Activated naive CD8-positive, alpha-beta T cell treated with anti-CD3 and anti-CD28 coated beads, Interleukin-2, amount 50 U/mL, for 24 hours (primary cell): Measurements from ENCODE around the gene IL1RAPL1.

Source experiments
- ATAC-seq: fragments of 150-1000 bp; cut with Tn5 transposase; one replicate; pipeline ENCODE4 v1.10.0; 2021
- DNase-seq: peaks from one replicate; pipeline ENCODE4 v3.0.0; 2021
- H3K27ac Mint-ChIP-seq: one replicate; pipeline ENCODE4 v1.8.0; 2021; ENCODE audit warnings: mild to moderate bottlenecking, mixed read lengths
- H3K27me3 Mint-ChIP-seq: one replicate; pipeline ENCODE4 v1.8.0; 2021; ENCODE audit warnings: mixed read lengths
- H3K36me3 Mint-ChIP-seq: one replicate; pipeline ENCODE4 v1.8.0; 2021; ENCODE audit warnings: low read depth, mixed read lengths
- H3K4me1 Mint-ChIP-seq: one replicate; pipeline ENCODE4 v1.8.0; 2021; ENCODE audit warnings: mixed read lengths
- H3K4me3 Mint-ChIP-seq: one replicate; pipeline ENCODE4 v1.8.0; 2021; ENCODE audit warnings: mild to moderate bottlenecking, moderate library complexity, mixed read lengths
- H3K9me3 Mint-ChIP-seq: one replicate; pipeline ENCODE4 v1.8.0; 2021; ENCODE audit warnings: mixed read lengths

Gene IL1RAPL1

DNA sequence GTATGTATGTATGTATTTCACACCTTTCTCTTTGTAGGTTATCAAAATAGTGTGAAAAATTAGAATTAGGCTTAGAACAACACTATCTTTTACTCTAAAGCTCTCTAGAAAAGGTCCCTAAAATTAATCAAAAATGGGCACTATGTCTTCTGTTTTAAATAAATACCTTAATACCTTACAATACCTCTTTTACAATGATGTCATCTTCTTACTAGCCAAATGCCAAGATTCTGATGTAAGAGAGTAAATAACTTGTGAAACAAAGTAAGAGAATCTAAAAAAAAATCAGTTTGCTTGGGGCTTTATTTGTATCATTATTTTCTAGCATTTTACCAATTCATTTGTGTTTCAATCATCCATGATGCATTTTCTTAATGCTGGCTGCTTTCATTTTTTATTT lies 1225.9 kb downstream of the IL1RAPL1 start:
- Mint-ChIP-seq H3K27ac (no peak overlapping the region), H3K27me3 (no peaks in the 10 kb centered on the region), H3K4me3 (no peak overlapping the region), H3K4me1 (no peaks in the 10 kb centered on the region), H3K9me3 (no peaks in the 10 kb centered on the region), H3K36me3 (no peaks in the 10 kb centered on the region)
- DNase-seq: no peak
- ATAC-seq: no peak

DNA sequence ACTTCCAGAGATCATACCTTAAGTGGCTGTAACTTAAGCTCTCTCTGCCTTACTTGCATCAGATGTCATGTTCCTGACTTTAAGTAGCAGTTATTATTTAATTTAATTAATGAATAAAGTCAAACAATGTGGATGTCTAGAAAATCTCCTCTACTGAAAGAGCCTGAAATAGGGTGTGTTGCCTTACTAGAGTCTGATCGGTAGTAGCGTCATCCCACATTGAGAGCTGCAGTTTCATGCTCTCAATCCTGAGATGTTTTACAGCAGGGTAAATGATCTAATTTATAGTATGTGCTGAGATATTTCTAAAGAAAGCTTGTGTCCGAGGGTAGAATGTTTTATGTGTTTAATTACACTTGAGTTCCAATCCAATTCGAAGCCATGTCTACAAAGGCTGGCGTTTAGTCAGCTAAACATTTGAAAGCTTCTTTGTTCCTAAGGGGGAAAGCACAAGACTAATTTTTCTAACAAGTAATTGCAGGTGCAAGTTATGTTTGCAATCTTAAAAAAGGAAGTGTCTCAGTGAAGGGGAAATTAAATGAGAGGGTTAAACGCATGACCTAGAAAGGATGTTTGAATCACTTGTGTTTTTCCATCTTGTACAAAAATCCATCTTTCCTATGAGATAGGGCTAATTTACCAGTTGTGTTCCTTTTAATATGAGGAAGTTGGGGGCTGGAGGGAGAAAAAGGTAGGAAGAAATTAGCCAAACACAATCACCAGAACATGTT lies 1237.1 kb downstream of the IL1RAPL1 start:
- Mint-ChIP-seq H3K4me3 (no peak overlapping the region), H3K36me3 (no peaks in the 10 kb centered on the region), H3K9me3 (no peaks in the 10 kb centered on the region), H3K27ac (no peak overlapping the region), H3K27me3 (no peaks in the 10 kb centered on the region), H3K4me1 (no peaks in the 10 kb centered on the region)
- ATAC-seq (no peak), DNase-seq (no peak)

DNA sequence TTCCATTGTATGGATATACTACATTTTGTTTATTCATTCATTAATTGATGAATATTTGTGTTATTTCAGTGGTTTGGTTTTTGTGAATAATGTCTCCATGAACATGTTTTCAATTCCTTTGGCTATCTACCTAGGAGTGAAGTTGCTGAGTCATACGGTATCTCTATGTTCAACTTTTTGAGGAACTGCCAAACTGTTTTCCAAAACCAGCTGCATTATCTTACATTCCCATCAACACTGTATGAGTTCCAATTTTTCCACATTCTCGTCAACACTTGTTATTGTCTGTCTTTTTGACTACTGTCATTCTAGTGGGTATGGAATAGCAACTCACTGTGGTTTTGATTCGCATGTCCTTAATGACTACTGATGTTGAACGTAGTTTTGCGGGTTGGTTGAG lies 1239.5 kb downstream of the IL1RAPL1 start:
- Mint-ChIP-seq H3K36me3 (no peaks in the 10 kb centered on the region), H3K27ac (no peak overlapping the region), H3K4me3 (no peak overlapping the region), H3K4me1 (no peaks in the 10 kb centered on the region), H3K27me3 (no peaks in the 10 kb centered on the region), H3K9me3 (no peaks in the 10 kb centered on the region)
- DNase-seq (no peak), ATAC-seq (no peak)

DNA sequence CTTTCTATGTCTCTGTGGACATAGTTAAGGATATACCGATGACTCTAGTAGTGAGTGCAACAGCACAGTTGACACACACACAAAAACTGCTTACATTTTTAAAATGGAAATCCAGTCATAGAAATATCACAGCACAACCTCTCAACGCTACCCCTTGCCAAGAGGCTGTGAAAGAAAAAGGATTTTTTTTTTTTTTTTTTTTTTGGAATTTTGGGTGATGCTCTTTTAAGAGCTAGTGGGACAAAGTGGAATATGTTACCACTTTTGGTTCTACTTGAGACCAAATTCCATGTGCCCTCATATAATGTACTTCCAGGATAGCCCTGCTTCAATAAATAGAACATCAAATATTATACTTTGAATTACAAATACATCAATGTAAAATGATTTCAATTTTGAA lies 1247.1 kb downstream of the IL1RAPL1 start:
- Mint-ChIP-seq H3K4me3 (no peak overlapping the region), H3K36me3 (no peaks in the 10 kb centered on the region), H3K9me3 (no peaks in the 10 kb centered on the region), H3K4me1 (no peaks in the 10 kb centered on the region), H3K27ac (no peak overlapping the region), H3K27me3 (no peaks in the 10 kb centered on the region)
- ATAC-seq (no peak), DNase-seq (no peak)

DNA sequence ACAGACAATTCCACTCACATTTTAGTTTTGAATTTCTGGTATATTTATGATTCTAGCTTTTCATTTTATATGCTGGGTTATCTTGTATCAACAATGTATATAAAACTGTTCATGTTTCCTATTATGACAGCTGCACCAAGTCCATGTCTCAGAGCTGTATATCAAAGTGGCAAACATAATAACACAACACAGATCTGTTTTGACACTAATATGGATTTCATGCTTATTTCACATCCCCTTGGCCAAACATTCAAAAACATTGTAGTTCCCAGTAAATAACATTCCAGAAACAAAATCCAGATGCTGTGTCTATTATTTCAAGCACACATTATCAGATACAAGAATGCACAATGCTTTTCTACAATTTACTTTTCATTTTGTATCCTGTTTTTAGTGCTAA lies 1247.5 kb downstream of the IL1RAPL1 start:
- no peak overlapping the region for H3K4me3 Mint-ChIP-seq
- no peaks in the 10 kb centered on the region for H3K27me3 Mint-ChIP-seq
- no peaks in the 10 kb centered on the region for H3K9me3 Mint-ChIP-seq
- DNase-seq (no peak), ATAC-seq (no peak)
- no peaks in the 10 kb centered on the region for H3K4me1 Mint-ChIP-seq
- H3K36me3 Mint-ChIP-seq: no peaks in the 10 kb centered on the region
- H3K27ac Mint-ChIP-seq: no peak overlapping the region

DNA sequence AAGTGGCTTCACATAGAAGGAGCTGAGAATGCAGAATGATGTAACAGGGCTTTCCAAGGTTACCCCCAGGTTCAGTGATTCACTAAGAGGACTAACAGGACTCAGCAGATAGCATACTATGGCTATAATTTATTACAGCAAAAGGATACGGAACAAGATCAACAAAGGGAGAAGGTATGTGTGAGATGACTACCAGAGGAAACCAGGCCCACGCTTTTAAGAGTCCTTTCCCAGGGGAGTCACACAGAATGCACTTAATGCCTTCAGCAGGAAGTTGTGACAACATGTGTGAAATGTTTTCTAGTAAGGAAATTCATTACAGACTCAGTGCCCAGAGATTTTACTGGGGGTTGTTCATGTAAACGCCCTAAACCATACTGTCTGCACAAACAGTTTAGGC lies 1254.5 kb downstream of the IL1RAPL1 start:
- no peak for DNase-seq
- H3K27ac Mint-ChIP-seq: no peak overlapping the region

DNA sequence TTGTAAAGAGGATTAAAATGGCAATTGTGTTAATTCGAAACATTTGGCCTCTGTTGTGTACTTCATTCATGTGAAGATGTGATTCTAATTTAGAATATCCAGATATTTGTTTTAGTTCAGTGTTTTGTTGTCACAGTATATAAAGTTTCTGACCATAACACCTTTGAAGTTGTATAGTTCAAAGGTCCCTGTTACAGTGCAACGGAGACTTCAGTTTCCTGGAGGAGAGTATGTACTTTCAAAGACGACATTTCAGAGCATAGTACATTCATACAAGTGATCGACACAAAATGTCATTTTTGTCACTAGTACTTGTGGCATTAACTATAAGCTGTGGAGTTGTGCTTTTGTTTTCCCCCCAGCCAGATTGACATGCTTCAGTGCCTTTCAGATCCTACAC lies 1255.3 kb downstream of the IL1RAPL1 start:
- no peaks in the 10 kb centered on the region for H3K27me3 Mint-ChIP-seq
- no peaks in the 10 kb centered on the region for H3K36me3 Mint-ChIP-seq
- H3K9me3 Mint-ChIP-seq: peaks cover 3% of the 10 kb centered on the region
- ATAC-seq (no peak), DNase-seq (no peak)
- no peak overlapping the region for H3K27ac Mint-ChIP-seq
- no peak overlapping the region for H3K4me3 Mint-ChIP-seq
- H3K4me1 Mint-ChIP-seq: no peaks in the 10 kb centered on the region

More for the DNA sequence above, 1254.5 kb downstream of the IL1RAPL1 start:
- H3K4me1 Mint-ChIP-seq: no peaks in the 10 kb centered on the region
- peaks cover 3% of the 10 kb centered on the region for H3K9me3 Mint-ChIP-seq
- ATAC-seq: no peak
- H3K4me3 Mint-ChIP-seq: no peak overlapping the region
- H3K27me3 Mint-ChIP-seq: no peaks in the 10 kb centered on the region
- no peaks in the 10 kb centered on the region for H3K36me3 Mint-ChIP-seq

DNA sequence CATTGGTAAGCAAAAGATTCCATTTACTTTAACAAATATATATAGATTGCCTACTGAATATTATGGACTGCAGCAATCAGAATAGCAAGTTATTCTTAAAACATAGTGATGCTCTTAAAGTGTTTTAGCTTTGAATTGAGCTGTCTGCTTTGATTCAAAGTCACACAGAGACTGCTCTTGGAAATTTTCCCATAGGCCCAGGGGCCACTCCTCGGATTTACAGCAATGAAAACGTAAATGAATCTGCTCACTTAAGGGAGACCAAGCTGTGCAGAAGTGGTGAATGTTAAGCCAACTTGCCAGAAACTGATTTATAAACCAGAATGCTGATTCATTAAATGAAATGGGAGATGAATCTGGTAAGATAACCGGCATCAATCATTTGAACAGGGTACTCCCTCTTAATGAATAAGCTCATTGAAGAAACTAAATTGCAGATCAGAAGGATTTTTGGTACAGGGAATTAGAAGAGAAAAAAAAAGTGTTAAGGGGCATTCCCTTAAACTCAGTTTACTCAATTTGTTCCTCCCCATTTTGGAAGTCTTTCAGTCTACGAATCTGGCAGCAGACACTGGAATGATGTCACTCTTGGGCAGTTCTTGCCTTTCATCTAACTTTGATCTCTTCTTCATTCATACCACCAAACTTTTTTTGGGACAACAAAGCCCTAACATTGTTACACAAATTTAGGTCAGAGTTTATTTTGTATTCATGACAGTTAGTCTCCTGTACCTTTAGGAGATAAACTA lies 1264.8 kb downstream of the IL1RAPL1 start:
- Mint-ChIP-seq H3K27me3 (no peaks in the 10 kb centered on the region), H3K9me3 (no peaks in the 10 kb centered on the region), H3K36me3 (no peaks in the 10 kb centered on the region), H3K4me1 (no peaks in the 10 kb centered on the region), H3K27ac (no peak overlapping the region), H3K4me3 (no peak overlapping the region)
- no peak for DNase-seq
- ATAC-seq: no peak

DNA sequence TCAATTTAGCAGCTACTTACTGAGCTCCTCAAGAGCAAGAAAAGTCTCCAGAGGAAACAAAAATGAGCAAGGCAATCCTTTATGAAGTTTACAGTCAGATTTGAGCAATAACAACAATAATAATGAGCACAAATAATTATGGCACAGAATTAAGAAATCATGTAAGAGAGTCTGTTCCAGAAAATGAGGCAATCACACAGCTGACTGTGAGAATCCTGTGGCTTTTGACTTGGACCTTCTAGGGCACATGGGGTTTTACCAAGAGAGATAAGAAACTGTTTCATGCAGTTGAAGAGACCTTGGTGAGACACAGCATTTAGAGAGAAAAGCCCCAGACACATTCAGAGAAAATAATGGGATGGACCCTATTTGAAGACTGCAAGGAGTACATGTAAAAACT lies 1265.5 kb downstream of the IL1RAPL1 start:
- Mint-ChIP-seq H3K4me3 (no peak overlapping the region), H3K27me3 (no peaks in the 10 kb centered on the region), H3K4me1 (no peaks in the 10 kb centered on the region), H3K36me3 (no peaks in the 10 kb centered on the region), H3K27ac (no peak overlapping the region), H3K9me3 (no peaks in the 10 kb centered on the region)
- ATAC-seq (no peak), DNase-seq (no peak)

DNA sequence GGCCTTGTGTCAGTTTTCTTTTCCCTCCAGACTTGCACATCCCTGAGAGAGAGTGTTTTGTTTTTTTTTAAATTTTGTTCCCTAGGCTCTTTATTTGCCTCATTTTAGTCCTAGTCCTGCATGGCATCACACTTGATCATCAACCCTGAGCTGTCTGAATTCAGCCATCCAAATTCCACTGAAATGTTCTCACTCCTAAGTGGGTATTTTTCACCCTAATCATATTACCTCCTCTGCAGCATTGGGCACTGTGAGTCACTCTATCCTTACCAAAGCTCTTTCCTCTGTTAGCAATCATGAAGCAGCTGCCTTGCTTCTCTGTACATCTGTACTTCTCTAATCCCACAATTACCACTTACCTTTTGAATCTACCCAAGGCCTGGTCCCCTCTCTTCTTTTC lies 1271.5 kb downstream of the IL1RAPL1 start:
- Mint-ChIP-seq H3K27ac (no peak overlapping the region), H3K36me3 (no peaks in the 10 kb centered on the region), H3K27me3 (no peaks in the 10 kb centered on the region), H3K4me1 (no peaks in the 10 kb centered on the region), H3K9me3 (no peaks in the 10 kb centered on the region), H3K4me3 (no peak overlapping the region)
- ATAC-seq (no peak), DNase-seq (no peak)

DNA sequence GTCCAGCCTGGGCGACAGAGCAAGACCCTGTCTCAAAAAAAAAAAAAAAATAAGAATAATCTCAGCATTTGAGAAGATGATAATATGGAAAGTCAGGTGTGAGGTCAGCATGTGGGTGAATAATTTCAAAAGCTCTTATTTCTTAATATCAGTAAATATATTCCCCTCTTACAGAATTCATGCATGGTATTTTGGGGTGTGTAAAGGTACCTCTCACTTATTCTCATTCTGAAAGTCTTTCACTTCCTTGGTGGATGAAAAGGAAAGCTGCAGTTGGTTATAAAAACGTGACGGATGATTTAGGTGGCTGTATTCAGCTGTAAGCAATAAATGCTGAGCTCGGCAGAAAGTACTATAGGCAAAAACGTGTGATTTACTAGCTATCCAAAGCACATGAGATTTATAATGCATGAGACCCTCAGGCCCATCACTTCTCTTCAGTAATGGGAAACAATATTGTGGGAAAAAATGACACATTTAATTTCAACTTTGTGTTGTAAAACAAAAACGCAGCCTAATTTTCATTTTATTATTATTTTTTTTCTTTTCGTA lies 1275.0 kb downstream of the IL1RAPL1 start:
- no peaks in the 10 kb centered on the region for H3K9me3 Mint-ChIP-seq
- H3K4me1 Mint-ChIP-seq: no peaks in the 10 kb centered on the region
- ATAC-seq (no peak), DNase-seq (no peak)
- no peaks in the 10 kb centered on the region for H3K36me3 Mint-ChIP-seq
- H3K4me3 Mint-ChIP-seq: no peak overlapping the region
- H3K27me3 Mint-ChIP-seq: no peaks in the 10 kb centered on the region
- no peak overlapping the region for H3K27ac Mint-ChIP-seq

DNA sequence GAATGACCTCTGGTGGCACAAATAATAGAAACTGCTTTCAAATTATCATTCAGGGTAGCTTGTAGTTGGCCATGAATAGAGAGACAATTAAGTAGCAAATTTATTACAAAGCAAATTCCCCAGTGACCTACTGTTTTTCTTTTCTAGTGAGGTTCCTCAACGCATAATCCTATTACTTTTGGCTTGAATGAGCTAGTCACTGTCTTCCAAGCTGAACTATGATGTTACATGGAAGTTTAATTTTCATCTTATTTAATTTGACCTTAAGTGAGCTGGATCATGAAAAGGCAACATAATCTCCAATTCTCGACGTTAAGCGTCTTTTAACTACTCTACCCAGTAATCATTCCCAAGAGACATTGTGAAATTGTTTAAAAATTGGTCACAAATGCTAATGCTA lies 1280.7 kb downstream of the IL1RAPL1 start:
- Mint-ChIP-seq H3K27ac (no peak overlapping the region), H3K27me3 (no peaks in the 10 kb centered on the region), H3K36me3 (no peaks in the 10 kb centered on the region), H3K4me3 (no peak overlapping the region), H3K9me3 (no peaks in the 10 kb centered on the region), H3K4me1 (no peaks in the 10 kb centered on the region)
- no peak for DNase-seq
- no peak for ATAC-seq

DNA sequence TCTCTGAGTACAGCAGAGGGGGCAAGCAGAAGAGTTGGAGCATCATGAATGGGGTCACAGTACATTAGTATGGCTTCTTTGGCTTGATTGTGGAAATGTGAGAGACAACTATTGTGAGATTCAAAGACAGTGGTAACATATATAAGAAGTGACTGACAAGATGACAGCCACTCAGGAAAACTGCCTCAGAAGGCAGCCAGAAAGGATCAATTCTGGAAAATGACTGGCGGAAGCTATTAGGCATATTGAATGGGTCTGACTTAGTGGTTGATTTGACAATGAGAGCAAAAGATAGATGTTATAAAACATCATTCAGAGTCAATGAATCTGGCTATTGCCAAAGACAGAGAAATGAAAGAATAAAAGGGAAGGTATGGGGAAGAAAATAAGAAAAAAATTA lies 1282.6 kb downstream of the IL1RAPL1 start:
- no peaks in the 10 kb centered on the region for H3K4me1 Mint-ChIP-seq
- ATAC-seq (no peak), DNase-seq (no peak)
- no peaks in the 10 kb centered on the region for H3K27me3 Mint-ChIP-seq
- no peak overlapping the region for H3K4me3 Mint-ChIP-seq
- no peak overlapping the region for H3K27ac Mint-ChIP-seq
- no peaks in the 10 kb centered on the region for H3K36me3 Mint-ChIP-seq
- H3K9me3 Mint-ChIP-seq: no peaks in the 10 kb centered on the region

DNA sequence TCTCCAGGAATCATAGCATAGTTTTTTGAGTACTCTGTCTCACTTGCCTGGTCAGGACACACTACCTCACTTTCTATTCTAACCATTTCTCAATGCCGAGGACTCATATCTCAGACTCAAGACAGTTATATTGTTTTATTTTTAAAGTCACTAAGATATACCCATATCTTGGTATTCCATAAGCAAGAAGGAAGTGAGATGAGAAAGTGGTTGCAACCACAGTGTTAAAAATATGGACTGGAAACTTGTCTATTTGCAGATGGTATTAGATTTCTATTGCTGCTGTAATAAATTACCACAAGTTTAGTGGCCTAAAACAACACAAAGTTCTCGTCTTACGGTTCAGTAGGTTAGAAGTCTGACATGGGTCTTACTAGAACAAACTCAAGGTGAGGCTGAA lies 1283.4 kb downstream of the IL1RAPL1 start:
- no peaks in the 10 kb centered on the region for H3K4me1 Mint-ChIP-seq
- H3K36me3 Mint-ChIP-seq: no peaks in the 10 kb centered on the region
- no peaks in the 10 kb centered on the region for H3K27me3 Mint-ChIP-seq
- DNase-seq: no peak
- no peaks in the 10 kb centered on the region for H3K9me3 Mint-ChIP-seq
- H3K4me3 Mint-ChIP-seq: no peak overlapping the region
- no peak overlapping the region for H3K27ac Mint-ChIP-seq
- ATAC-seq: no peak

DNA sequence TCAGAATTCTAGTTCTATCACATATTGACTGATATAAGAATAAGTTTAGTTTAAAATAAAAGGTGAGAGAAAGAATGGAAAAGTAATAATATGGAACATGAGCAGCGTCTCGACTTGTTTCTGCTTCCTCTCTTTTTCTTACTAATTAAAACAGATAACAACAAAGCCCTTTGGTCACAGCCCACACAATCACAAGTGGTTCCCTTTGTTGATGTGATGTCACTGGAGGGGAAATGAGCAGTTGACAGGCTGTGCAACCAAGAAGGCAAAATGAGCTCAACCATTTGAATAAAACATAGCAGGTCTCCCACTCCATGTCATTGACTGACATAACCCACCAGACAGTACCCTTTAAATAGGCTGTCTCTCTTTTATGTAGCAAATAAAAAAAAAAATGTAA lies 1285.6 kb downstream of the IL1RAPL1 start:
- DNase-seq (no peak), ATAC-seq (no peak)
- Mint-ChIP-seq H3K4me1 (no peaks in the 10 kb centered on the region), H3K36me3 (no peaks in the 10 kb centered on the region), H3K4me3 (no peak overlapping the region), H3K27me3 (no peaks in the 10 kb centered on the region), H3K27ac (no peak overlapping the region), H3K9me3 (no peaks in the 10 kb centered on the region)
